Upper lobe of left lung (tissue), 4 donors: ENCODE measurements around the gene OLIG2.

ENCODE experiments used
- CTCF ChIP-seq, 6 experiments: fragments of 450-650 bp in 4 of 6; fragments of 200-600 bp in 2 of 6; sonication (generic) in 2 of 6; IDR thresholded peaks; one replicate each; pipeline ENCODE4 v1.5.1; 2016 to 2019; ENCODE audit warnings: antibody characterized with exemption in 6 of 6
- EP300 ChIP-seq, 4 donors: sonication (generic); formaldehyde crosslinking; IDR thresholded peaks; one replicate each; pipeline ENCODE4 v1.5.1; 2017; ENCODE audit warnings: antibody characterized with exemption in 4 of 4, control low read depth in 2 of 4
- POLR2A ChIP-seq, 4 donors: fragments of 450-650 bp; IDR thresholded peaks; one replicate each; pipeline ENCODE4 v1.5.1; 2016 to 2017; ENCODE audit warnings: antibody characterized with exemption in 4 of 4, mild to moderate bottlenecking in 2 of 4

GRCh38 chr21:33039536-33039935, 13.8 kb downstream of the OLIG2 start:
- TF ChIP-seq POLR2A (IDR thresholded peaks at IDR 0.05) (no peak), EP300 (IDR thresholded peaks at IDR 0.05) (no peak), CTCF (IDR thresholded peaks at IDR 0.05) (no peak)
